ENCODE measurements around the gene LGALS1.

The LGALS1 gene

DNA sequence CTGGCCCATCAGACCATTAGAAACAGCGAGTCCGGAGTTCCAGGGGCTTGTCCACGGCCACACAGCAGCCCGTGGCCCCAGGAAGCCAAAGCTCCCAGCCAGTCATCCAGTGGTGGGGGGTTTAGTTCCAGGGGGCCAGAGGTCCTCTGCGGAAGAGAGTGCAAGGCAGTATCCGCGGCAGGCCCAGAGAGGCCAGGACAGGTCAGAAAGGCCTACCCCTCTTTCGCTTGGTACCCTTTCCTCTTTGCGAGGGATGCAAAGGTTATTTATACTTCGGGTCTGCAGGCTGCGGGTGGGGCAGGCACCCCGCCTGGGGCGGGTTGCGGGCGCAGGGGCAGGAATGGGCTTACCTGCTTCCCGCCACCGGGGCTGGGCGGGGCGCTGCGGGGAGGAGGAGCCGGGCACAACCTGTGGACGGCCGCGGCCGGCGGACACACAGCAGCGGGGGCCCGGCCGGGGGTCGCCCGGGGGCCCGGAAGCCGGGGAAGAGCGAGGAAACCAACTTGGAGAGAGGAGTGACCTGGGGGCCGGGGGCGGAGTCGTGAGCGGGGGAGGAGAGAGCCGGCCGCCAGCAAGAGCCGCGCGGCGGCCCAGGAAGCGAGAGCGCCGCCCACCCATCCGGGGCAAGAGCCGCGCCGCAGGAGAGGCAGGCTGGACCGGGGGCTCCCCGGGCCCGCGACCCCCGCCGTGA is 36.2 kb upstream of the LGALS1 start, which contains the start of gene SH3BP1:
Gene SH3BP1 (plus strand): TSS at position 600 of the 691 bp plus-strand sequence. CDS start 119 bp downstream, outside the sequence.
- CTCF ChIA-PET = interaction anchor here (1.6 kb wide), 1 partner anchor 42 kb away, joined by 3 read pairs; no protein-coding TSS in a partner anchor
- TF ChIP-seq, protein P1, sequence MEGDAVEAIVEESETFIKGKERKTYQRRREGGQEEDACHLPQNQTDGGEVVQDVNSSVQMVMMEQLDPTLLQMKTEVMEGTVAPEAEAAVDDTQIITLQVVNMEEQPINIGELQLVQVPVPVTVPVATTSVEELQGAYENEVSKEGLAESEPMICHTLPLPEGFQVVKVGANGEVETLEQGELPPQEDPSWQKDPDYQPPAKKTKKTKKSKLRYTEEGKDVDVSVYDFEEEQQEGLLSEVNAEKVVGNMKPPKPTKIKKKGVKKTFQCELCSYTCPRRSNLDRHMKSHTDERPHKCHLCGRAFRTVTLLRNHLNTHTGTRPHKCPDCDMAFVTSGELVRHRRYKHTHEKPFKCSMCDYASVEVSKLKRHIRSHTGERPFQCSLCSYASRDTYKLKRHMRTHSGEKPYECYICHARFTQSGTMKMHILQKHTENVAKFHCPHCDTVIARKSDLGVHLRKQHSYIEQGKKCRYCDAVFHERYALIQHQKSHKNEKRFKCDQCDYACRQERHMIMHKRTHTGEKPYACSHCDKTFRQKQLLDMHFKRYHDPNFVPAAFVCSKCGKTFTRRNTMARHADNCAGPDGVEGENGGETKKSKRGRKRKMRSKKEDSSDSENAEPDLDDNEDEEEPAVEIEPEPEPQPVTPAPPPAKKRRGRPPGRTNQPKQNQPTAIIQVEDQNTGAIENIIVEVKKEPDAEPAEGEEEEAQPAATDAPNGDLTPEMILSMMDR (conservative IDR thresholded peaks at IDR 0.05; ENCODE audit: low read depth) = no peak
- peak within 1 kb of the TSS; percentile 73 for H3K27ac ChIP-seq
- POLR2A ChIA-PET (ENCODE audit: low non-redundant PET) = no interaction called here
- DNase-seq (ENCODE audit: low spot score) = no peak

DNA sequence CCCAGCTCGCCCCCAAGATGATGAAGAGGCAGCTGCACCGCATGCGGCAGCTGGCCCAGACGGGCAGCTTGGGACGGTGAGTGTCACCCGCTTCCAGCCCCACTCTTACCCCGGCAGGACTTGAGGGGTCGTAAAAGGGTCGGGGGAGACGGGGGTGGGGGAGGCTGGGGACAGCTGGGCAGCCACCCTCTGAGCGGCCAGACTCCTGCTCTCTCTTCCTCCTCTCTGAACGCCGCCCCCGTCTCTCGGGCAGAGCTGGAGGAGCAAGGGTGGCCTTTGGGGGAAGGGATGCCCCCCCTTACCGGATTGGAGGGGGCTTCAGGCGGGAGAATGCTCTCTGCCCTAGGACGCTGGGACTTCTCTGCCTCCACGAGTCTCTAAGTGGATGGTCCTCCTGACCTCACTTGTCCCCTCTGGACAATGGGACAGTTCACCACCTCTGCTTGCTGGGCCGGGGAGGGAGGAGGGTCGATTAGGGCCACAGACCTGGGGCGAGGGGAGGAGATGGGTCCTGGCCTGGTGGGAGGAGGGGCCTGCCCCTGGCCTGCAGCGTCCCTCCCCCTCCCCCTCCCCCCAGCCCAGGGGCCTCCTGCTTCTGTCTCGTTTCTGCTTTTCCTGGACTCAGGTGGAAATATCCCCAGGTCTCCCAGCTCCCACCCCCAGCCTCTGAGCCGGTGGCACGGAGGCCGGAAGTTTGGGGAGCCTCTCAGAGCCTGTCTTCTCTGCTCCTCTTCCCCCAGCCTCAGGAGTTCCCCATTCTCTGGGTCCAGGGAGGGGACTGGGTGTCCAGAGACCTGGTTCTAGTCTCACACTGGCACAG is 35.5 kb upstream of the LGALS1 start:
- TF ChIP-seq, protein P1 (conservative IDR thresholded peaks at IDR 0.05; ENCODE audit: low read depth) = no peak
- DNase-seq (ENCODE audit: low spot score) = no peak
- CTCF ChIA-PET = interaction anchor here (0.6 to 1.6 kb wide), 2 partner anchors 41 to 96 kb away, joined by 3 read pairs; no protein-coding TSS in a partner anchor
- POLR2A ChIA-PET (ENCODE audit: low non-redundant PET) = interaction anchor here (0.6 kb wide), 1 partner anchor 144 kb away, joined by 3 read pairs; no protein-coding TSS in a partner anchor
- peak overlapping the region; percentile 73 for H3K27ac ChIP-seq

DNA sequence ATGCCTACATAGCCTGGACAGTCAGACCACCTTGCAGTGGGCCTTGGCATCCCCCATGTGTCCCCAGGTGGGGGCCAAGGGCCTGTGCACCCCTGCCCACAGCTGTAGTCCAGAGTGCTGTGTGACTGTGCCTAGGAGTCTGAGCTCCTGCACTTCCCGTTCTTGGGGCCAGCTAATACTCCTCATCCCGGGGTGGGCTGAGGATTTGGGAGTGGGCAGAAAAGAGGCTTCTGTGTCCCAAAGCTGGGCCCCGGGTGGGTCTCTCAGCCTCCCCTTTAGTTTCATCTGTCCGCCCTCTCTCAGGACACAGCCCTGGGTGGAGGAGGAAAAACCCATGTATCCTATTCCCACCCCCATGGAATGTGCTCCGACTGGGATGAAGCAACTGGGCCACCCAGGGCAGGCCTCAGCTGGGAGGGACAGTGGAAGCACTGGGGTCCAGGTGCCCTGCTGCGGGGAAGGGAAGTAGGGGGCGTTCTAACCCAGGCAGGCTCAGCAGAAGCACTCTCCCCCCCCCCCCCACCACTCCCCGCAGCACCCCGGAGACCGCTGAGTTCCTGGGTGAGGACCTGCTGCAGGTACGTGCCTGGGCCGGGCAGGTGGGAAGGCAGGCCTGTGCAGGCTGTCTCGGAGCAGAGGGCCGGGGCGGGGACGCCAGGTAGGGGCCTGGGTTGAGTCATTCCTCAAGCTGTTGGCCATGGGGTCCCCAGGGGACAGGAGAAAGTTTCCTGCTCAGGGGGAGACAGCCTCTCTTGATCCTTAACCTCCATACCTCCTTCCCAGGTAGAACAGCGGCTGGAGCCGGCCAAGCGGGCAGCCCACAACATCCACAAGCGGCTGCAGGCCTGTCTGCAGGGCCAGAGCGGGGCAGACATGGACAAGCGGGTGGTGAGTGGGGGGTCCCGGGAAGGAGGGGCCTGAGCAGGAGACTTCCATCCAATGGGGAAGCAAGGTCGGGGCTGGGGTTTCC is 34.6 kb upstream of the LGALS1 start:
- CTCF ChIA-PET = interaction anchor here (0.6 to 1.6 kb wide), 4 partner anchors 17 to 382 kb away, joined by 3 to 4 read pairs (median 3); no protein-coding TSS in a partner anchor
- peak overlapping the region; percentile 73 for H3K27ac ChIP-seq

DNA sequence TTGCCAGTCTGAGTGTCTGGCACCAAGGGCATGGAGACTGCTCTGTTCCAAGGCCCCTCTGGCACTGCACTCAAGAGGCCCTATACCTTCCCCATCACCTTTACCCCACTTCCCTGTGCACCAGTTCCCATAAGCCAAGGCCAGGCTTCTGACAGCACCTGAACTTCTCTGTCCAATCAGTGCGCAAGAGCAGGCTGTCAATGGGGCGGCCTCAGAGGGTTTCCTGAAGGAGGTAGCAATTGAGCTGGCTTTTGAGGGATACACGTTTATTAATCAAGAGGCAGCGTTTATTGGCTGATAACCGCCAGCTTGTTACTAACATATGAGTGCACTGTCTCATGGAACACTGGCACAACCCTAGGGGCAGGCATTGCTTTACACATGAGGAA is 33.9 kb upstream of the LGALS1 start:
- TF ChIP-seq, protein P1 (conservative IDR thresholded peaks at IDR 0.05; ENCODE audit: low read depth) = no peak
- DNase-seq (ENCODE audit: low spot score) = no peak
- ChIA-PET CTCF (interaction anchor here (0.6 to 0.9 kb wide), 3 partner anchors 8 to 383 kb away, joined by 3 to 4 read pairs (median 3); no protein-coding TSS in a partner anchor), POLR2A (ENCODE audit: low non-redundant PET) (no interaction called here)
- peak overlapping the region; percentile 73 for H3K27ac ChIP-seq

More for the DNA sequence above, 34.6 kb upstream of the LGALS1 start:
- POLR2A ChIA-PET (ENCODE audit: low non-redundant PET) = no interaction called here
- DNase-seq (ENCODE audit: low spot score) = no peak
- TF ChIP-seq, protein P1 (conservative IDR thresholded peaks at IDR 0.05; ENCODE audit: low read depth) = no peak

DNA sequence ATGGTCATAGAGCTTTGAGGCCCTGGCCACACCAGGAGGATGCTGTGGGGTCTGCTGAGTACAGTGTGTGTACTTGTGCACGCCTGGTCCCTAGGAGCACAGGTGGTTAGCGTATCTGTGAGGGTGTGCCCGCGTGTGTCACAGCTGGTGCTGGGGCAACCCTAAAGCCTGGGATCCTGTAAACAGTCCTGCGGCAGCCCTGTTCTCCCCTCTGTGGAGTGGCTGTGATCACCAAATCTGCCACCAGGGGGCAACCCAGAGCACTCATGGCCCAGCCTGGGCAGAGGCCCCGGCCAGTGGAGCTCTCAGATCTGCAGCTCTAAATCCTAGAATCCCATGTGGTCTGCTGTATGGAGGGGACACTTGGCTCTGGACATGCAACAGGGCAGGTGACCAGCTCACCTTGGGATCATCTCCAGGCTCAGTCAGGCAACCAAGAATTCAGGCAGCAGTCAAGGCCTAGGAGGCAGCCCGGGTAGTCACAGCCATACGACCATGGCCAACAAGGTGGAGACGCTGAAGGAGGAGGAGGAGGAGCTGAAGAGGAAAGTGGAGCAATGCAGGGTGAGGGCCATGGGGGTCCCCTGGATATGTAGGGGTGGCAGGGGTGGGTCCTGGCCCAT is 32.1 kb upstream of the LGALS1 start:
- peak; percentile 50 for DNase-seq (ENCODE audit: low spot score)
- peak overlapping the region; percentile 73 for H3K27ac ChIP-seq
- TF ChIP-seq, protein P1 (conservative IDR thresholded peaks at IDR 0.05; ENCODE audit: low read depth) = peak; percentile 89
- ChIA-PET POLR2A (ENCODE audit: low non-redundant PET) (no interaction called here), CTCF (interaction anchor here (0.5 to 1.4 kb wide), 14 partner anchors 9 to 1286 kb away, joined by 3 to 6 read pairs (median 4); partner anchors contain the start of genes LGALS1, NOL12 and PDXP)
